ENCODE measurements around the gene SRRM4. TPM values are rescaled to one million over a fixed set of nuclear protein-coding genes. Genes with fewer than 3 reads are reported as not detected.

Gene SRRM4, protein sequence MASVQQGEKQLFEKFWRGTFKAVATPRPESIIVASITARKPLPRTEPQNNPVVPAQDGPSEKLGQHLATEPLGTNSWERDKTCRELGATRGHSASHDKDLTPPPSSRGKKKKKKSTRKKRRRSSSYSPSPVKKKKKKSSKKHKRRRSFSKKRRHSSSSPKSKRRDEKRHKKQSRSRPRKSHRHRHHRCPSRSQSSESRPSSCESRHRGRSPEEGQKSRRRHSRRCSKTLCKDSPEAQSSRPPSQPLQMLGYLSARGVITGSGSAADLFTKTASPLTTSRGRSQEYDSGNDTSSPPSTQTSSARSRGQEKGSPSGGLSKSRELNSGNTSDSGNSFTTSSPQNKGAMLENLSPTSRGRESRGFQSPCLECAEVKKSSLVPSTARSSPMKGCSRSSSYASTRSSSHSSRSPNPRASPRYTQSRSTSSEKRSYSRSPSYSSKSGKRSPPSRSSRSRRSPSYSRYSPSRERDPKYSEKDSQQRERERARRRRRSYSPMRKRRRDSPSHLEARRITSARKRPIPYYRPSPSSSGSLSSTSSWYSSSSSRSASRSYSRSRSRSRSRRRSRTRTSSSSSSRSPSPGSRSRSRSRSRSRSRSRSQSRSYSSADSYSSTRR
- total RNA-seq (2014; rRNA removed; shearing (Covaris generic)) (0.63 and 0.93 TPM in 2 replicates), polyA plus RNA-seq (2016; fragmentation: Nextera tagmentation; extraction: Ambion mirVana) (0.53 and 0.61 TPM in 2 replicates)
- long read RNA-seq: 0 reads

DNA sequence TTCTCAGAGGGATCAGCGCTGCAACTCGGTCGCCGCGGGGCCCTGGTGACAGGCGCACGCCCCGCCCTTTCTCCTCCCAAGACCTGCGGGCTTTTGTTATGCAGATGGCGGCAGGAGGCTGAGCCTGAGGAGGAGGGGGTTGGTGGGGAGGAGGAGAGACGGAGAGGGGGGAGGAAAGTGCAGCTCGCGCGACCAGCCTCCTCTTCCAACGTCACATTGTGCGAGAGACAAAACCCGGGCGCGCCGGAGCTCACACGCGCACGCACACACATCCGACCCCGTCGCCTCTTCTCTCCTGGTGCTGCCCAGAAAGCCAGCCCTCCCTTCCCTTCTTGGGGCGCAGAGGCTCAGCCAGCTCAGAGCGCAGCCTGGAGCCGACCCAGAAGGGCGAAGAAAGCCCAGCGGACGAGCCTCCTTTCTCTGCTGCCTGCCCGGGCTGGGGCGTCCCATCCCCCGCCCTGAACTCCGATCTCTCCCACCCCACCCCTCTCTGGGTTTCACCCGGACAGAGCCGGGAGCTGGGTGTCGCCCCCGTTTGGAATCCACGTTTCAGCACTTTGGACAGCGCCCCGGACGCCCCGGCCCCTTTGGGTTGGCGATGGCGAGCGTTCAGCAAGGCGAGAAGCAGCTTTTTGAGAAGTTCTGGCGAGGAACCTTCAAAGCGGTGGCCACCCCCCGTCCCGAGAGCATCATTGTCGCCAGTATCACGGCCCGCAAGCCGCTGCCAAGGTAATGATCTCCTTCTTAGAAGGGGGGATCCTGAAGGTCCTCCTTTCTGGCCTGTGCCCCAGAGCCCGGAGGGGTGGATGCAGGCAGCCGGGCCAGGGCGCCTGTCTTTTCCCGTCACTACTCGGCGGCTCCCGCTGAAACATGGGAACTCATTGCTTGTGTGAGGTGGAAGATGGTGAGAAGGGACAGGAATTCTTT, at the start of gene SRRM4:
Gene SRRM4 (plus strand): TSS at position 257 of the 927 bp plus-strand sequence. CDS start 342 bp downstream, at position 599.
- no peak within 1 kb of the TSS for H3K27ac Mint-ChIP-seq
- peak; percentile 95 for DNase-seq (ENCODE audit: low spot score)
- peaks cover 29% of the 10 kb centered on the region for H3K4me1 Mint-ChIP-seq

More for the DNA sequence above, at the start of gene SRRM4:
- H3K4me1 ChIP-seq (ENCODE audit: insufficient read depth): 0 out of 2 replicates have a peak, but pooled peaks cover 3% of the 10 kb centered on the region
- H3K9me2 ChIP-seq (ENCODE audit: insufficient read depth): no peaks in the 10 kb centered on the region
- peak within 1 kb of the TSS; percentile 89 for H3K4me3 Mint-ChIP-seq
- peaks cover 19% of the 10 kb centered on the region for H3K27me3 Mint-ChIP-seq (ENCODE audit: insufficient read depth, low read depth, poor library complexity)
- peak within 1 kb of the TSS; percentile 92 for H3K4me3 ChIP-seq
- H3K9me3 Mint-ChIP-seq: no peaks in the 10 kb centered on the region
- H3K4me2 ChIP-seq: peak within 1 kb of the TSS; percentile 99
- peak; percentile 80 for TF ChIP-seq CREB1 (CRISPR knock-in tag; IDR thresholded peaks at IDR 0.05; ENCODE audit: low read depth)
- no peak for TF ChIP-seq POLR2AphosphoS5 (IDR thresholded peaks at IDR 0.05; ENCODE audit: low read depth)
- TF ChIP-seq, protein P1, sequence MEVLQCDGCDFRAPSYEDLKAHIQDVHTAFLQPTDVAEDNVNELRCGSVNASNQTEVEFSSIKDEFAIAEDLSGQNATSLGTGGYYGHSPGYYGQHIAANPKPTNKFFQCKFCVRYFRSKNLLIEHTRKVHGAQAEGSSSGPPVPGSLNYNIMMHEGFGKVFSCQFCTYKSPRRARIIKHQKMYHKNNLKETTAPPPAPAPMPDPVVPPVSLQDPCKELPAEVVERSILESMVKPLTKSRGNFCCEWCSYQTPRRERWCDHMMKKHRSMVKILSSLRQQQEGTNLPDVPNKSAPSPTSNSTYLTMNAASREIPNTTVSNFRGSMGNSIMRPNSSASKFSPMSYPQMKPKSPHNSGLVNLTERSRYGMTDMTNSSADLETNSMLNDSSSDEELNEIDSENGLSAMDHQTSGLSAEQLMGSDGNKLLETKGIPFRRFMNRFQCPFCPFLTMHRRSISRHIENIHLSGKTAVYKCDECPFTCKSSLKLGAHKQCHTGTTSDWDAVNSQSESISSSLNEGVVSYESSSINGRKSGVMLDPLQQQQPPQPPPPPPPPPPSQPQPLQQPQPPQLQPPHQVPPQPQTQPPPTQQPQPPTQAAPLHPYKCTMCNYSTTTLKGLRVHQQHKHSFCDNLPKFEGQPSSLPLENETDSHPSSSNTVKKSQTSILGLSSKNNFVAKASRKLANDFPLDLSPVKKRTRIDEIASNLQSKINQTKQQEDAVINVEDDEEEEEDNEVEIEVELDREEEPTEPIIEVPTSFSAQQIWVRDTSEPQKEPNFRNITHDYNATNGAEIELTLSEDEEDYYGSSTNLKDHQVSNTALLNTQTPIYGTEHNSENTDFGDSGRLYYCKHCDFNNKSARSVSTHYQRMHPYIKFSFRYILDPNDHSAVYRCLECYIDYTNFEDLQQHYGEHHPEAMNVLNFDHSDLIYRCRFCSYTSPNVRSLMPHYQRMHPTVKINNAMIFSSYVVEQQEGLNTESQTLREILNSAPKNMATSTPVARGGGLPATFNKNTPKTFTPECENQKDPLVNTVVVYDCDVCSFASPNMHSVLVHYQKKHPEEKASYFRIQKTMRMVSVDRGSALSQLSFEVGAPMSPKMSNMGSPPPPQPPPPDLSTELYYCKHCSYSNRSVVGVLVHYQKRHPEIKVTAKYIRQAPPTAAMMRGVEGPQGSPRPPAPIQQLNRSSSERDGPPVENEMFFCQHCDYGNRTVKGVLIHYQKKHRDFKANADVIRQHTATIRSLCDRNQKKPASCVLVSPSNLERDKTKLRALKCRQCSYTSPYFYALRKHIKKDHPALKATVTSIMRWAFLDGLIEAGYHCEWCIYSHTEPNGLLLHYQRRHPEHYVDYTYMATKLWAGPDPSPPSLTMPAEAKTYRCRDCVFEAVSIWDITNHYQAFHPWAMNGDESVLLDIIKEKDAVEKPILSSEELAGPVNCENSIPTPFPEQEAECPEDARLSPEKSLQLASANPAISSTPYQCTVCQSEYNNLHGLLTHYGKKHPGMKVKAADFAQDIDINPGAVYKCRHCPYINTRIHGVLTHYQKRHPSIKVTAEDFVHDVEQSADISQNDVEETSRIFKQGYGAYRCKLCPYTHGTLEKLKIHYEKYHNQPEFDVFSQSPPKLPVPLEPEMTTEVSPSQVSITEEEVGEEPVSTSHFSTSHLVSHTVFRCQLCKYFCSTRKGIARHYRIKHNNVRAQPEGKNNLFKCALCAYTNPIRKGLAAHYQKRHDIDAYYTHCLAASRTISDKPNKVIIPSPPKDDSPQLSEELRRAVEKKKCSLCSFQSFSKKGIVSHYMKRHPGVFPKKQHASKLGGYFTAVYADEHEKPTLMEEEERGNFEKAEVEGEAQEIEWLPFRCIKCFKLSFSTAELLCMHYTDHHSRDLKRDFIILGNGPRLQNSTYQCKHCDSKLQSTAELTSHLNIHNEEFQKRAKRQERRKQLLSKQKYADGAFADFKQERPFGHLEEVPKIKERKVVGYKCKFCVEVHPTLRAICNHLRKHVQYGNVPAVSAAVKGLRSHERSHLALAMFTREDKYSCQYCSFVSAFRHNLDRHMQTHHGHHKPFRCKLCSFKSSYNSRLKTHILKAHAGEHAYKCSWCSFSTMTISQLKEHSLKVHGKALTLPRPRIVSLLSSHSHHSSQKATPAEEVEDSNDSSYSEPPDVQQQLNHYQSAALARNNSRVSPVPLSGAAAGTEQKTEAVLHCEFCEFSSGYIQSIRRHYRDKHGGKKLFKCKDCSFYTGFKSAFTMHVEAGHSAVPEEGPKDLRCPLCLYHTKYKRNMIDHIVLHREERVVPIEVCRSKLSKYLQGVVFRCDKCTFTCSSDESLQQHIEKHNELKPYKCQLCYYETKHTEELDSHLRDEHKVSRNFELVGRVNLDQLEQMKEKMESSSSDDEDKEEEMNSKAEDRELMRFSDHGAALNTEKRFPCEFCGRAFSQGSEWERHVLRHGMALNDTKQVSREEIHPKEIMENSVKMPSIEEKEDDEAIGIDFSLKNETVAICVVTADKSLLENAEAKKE (CRISPR knock-in tag; IDR thresholded peaks at IDR 0.05): peak; percentile 13; the same call in 1 of the 2 replicates
- TF ChIP-seq EZH2phosphoT487 (IDR thresholded peaks at IDR 0.05; ENCODE audit: unreplicated experiment): no peak
- TF ChIP-seq, protein P2, sequence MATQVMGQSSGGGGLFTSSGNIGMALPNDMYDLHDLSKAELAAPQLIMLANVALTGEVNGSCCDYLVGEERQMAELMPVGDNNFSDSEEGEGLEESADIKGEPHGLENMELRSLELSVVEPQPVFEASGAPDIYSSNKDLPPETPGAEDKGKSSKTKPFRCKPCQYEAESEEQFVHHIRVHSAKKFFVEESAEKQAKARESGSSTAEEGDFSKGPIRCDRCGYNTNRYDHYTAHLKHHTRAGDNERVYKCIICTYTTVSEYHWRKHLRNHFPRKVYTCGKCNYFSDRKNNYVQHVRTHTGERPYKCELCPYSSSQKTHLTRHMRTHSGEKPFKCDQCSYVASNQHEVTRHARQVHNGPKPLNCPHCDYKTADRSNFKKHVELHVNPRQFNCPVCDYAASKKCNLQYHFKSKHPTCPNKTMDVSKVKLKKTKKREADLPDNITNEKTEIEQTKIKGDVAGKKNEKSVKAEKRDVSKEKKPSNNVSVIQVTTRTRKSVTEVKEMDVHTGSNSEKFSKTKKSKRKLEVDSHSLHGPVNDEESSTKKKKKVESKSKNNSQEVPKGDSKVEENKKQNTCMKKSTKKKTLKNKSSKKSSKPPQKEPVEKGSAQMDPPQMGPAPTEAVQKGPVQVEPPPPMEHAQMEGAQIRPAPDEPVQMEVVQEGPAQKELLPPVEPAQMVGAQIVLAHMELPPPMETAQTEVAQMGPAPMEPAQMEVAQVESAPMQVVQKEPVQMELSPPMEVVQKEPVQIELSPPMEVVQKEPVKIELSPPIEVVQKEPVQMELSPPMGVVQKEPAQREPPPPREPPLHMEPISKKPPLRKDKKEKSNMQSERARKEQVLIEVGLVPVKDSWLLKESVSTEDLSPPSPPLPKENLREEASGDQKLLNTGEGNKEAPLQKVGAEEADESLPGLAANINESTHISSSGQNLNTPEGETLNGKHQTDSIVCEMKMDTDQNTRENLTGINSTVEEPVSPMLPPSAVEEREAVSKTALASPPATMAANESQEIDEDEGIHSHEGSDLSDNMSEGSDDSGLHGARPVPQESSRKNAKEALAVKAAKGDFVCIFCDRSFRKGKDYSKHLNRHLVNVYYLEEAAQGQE (IDR thresholded peaks at IDR 0.05; ENCODE audit: unreplicated experiment): peak; percentile 90
- H3K27me3 ChIP-seq (ENCODE audit: insufficient read depth): peaks cover 26% of the 10 kb centered on the region
- peak; percentile 75 for ATAC-seq
- no peak within 1 kb of the TSS for H3K27ac ChIP-seq (ENCODE audit: low read depth)
- H3K36me3 Mint-ChIP-seq (ENCODE audit: low read depth): no peaks in the 10 kb centered on the region
- H4K20me1 ChIP-seq (replicated peaks; ENCODE audit: insufficient read depth): no peaks in the 10 kb centered on the region
- no peaks in the 10 kb centered on the region for H3F3A ChIP-seq (replicated peaks; ENCODE audit: low read depth)
- peak within 1 kb of the TSS; percentile 96 for H2AFZ ChIP-seq
- H3K36me3 ChIP-seq (ENCODE audit: insufficient read depth): no peaks in the 10 kb centered on the region
- H3K79me2 ChIP-seq (replicated peaks; ENCODE audit: insufficient read depth): no peaks in the 10 kb centered on the region
